ENCODE data around the gene CCNB2.
"Not testable (repeated sequence)": the region's sequence is repeated elsewhere in the genome, so short reads cannot be mapped to it uniquely, and the experiment has no call there.

The CCNB2 gene

GRCh38 chr15:59111251-59111650, 6.3 kb downstream of the CCNB2 start:
- H3K9ac ChIP-seq (ENCODE audit: low read depth, low read length), result no peak overlapping the region
- H3K4me3 ChIP-seq (ENCODE audit: low read length), result no peak overlapping the region
- peaks cover 48% of the 10 kb centered on the region for H3K36me3 ChIP-seq (ENCODE audit: insufficient read depth, low read length)
- H3K27me3 ChIP-seq (ENCODE audit: control insufficient read depth, insufficient read depth, low read length), result no peaks in the 10 kb centered on the region
- H3K9me3 ChIP-seq (replicated peaks; ENCODE audit: low read length), result no peaks in the 10 kb centered on the region
- no peak overlapping the region for H3K4me2 ChIP-seq (ENCODE audit: low read length)
- peaks cover 3% of the 10 kb centered on the region for H3K4me1 ChIP-seq (ENCODE audit: control insufficient read depth, insufficient read depth, low read length)

- H3K4me3 ChIP-seq (ENCODE audit: low read length), result no peak overlapping the region
- no peaks in the 10 kb centered on the region for H3K27me3 ChIP-seq (ENCODE audit: control insufficient read depth, insufficient read depth, low read length)
- H3K36me3 ChIP-seq (ENCODE audit: insufficient read depth, low read length), result peaks cover 60% of the 10 kb centered on the region
- no peaks in the 10 kb centered on the region for H3K9me3 ChIP-seq (replicated peaks; ENCODE audit: low read length)
- no peak overlapping the region for H3K9ac ChIP-seq (ENCODE audit: low read depth, low read length)
- no peak overlapping the region for H3K4me2 ChIP-seq (ENCODE audit: low read length)
- H3K4me1 ChIP-seq (ENCODE audit: control insufficient read depth, insufficient read depth, low read length), result no peaks in the 10 kb centered on the region
Measured at GRCh38 chr15:59115047-59115446, 10.1 kb downstream of the CCNB2 start.

- H3K36me3 ChIP-seq (ENCODE audit: insufficient read depth, low read length), result peaks cover 56% of the 10 kb centered on the region
- no peak overlapping the region for H3K9ac ChIP-seq (ENCODE audit: low read depth, low read length)
- H3K4me2 ChIP-seq (ENCODE audit: low read length), result no peak overlapping the region
- H3K4me1 ChIP-seq (ENCODE audit: control insufficient read depth, insufficient read depth, low read length), result no peaks in the 10 kb centered on the region
- no peaks in the 10 kb centered on the region for H3K9me3 ChIP-seq (replicated peaks; ENCODE audit: low read length)
- H3K27me3 ChIP-seq (ENCODE audit: control insufficient read depth, insufficient read depth, low read length), result no peaks in the 10 kb centered on the region
- no peak overlapping the region for H3K4me3 ChIP-seq (ENCODE audit: low read length)
Measured at GRCh38 chr15:59116141-59116540, 11.2 kb downstream of the CCNB2 start.

- H3K9ac ChIP-seq (ENCODE audit: low read depth, low read length), result no peak overlapping the region
- peaks cover 49% of the 10 kb centered on the region for H3K36me3 ChIP-seq (ENCODE audit: insufficient read depth, low read length)
- H3K4me1 ChIP-seq (ENCODE audit: control insufficient read depth, insufficient read depth, low read length), result no peaks in the 10 kb centered on the region
- H3K4me3 ChIP-seq (ENCODE audit: low read length), result no peak overlapping the region
- no peaks in the 10 kb centered on the region for H3K9me3 ChIP-seq (replicated peaks; ENCODE audit: low read length)
- H3K27me3 ChIP-seq (ENCODE audit: control insufficient read depth, insufficient read depth, low read length), result no peaks in the 10 kb centered on the region
- no peak overlapping the region for H3K4me2 ChIP-seq (ENCODE audit: low read length)
Measured at GRCh38 chr15:59116771-59117170, 11.8 kb downstream of the CCNB2 start.

GRCh38 chr15:59119625-59120024, 14.7 kb downstream of the CCNB2 start:
- Histone ChIP-seq H3K4me1 (ENCODE audit: control insufficient read depth, insufficient read depth, low read length) (no peaks in the 10 kb centered on the region), H3K9ac (ENCODE audit: low read depth, low read length) (no peak overlapping the region), H3K9me3 (replicated peaks; ENCODE audit: low read length) (no peaks in the 10 kb centered on the region), H3K4me3 (ENCODE audit: low read length) (no peak overlapping the region), H3K36me3 (ENCODE audit: insufficient read depth, low read length) (peaks cover 41% of the 10 kb centered on the region), H3K4me2 (ENCODE audit: low read length) (no peak overlapping the region), H3K27me3 (ENCODE audit: control insufficient read depth, insufficient read depth, low read length) (no peaks in the 10 kb centered on the region)

GRCh38 chr15:59120937-59121336, 16.0 kb downstream of the CCNB2 start:
- no peaks in the 10 kb centered on the region for H3K4me1 ChIP-seq (ENCODE audit: control insufficient read depth, insufficient read depth, low read length)
- no peak overlapping the region for H3K4me3 ChIP-seq (ENCODE audit: low read length)
- no peaks in the 10 kb centered on the region for H3K9me3 ChIP-seq (replicated peaks; ENCODE audit: low read length)
- H3K36me3 ChIP-seq (ENCODE audit: insufficient read depth, low read length), result peaks cover 43% of the 10 kb centered on the region
- no peak overlapping the region for H3K9ac ChIP-seq (ENCODE audit: low read depth, low read length)
- H3K4me2 ChIP-seq (ENCODE audit: low read length), result no peak overlapping the region
- no peaks in the 10 kb centered on the region for H3K27me3 ChIP-seq (ENCODE audit: control insufficient read depth, insufficient read depth, low read length)

- Histone ChIP-seq H3K9me3 (replicated peaks; ENCODE audit: low read length) (no peaks in the 10 kb centered on the region), H3K4me1 (ENCODE audit: control insufficient read depth, insufficient read depth, low read length) (no peaks in the 10 kb centered on the region), H3K27me3 (ENCODE audit: control insufficient read depth, insufficient read depth, low read length) (no peaks in the 10 kb centered on the region), H3K36me3 (ENCODE audit: insufficient read depth, low read length) (peaks cover 25% of the 10 kb centered on the region), H3K9ac (ENCODE audit: low read depth, low read length) (no peak overlapping the region), H3K4me3 (ENCODE audit: low read length) (no peak overlapping the region), H3K4me2 (ENCODE audit: low read length) (no peak overlapping the region)
Measured at GRCh38 chr15:59124261-59124660, 19.3 kb downstream of the CCNB2 start.

GRCh38 chr15:59125683-59126082, 20.7 kb downstream of the CCNB2 start:
- not testable (repeated sequence) for H3K4me1 ChIP-seq (ENCODE audit: control insufficient read depth, insufficient read depth, low read length); H3K4me2 ChIP-seq (ENCODE audit: low read length); H3K9ac ChIP-seq (ENCODE audit: low read depth, low read length); H3K27me3 ChIP-seq (ENCODE audit: control insufficient read depth, insufficient read depth, low read length); H3K9me3 ChIP-seq (replicated peaks; ENCODE audit: low read length); H3K4me3 ChIP-seq (ENCODE audit: low read length)
- H3K36me3 ChIP-seq (ENCODE audit: insufficient read depth, low read length), result peaks cover 27% of the 10 kb centered on the region

GRCh38 chr15:59127255-59127654, 22.3 kb downstream of the CCNB2 start:
- not testable (repeated sequence) for H3K27me3 ChIP-seq (ENCODE audit: control insufficient read depth, insufficient read depth, low read length); H3K9ac ChIP-seq (ENCODE audit: low read depth, low read length); H3K9me3 ChIP-seq (replicated peaks; ENCODE audit: low read length); H3K4me1 ChIP-seq (ENCODE audit: control insufficient read depth, insufficient read depth, low read length); H3K4me2 ChIP-seq (ENCODE audit: low read length); H3K4me3 ChIP-seq (ENCODE audit: low read length)
- H3K36me3 ChIP-seq (ENCODE audit: insufficient read depth, low read length), result peaks cover 41% of the 10 kb centered on the region

- Histone ChIP-seq H3K4me3 (ENCODE audit: low read length) (no peak overlapping the region), H3K4me2 (ENCODE audit: low read length) (no peak overlapping the region), H3K9me3 (replicated peaks; ENCODE audit: low read length) (peaks cover 6% of the 10 kb centered on the region), H3K9ac (ENCODE audit: low read depth, low read length) (no peak overlapping the region), H3K4me1 (ENCODE audit: control insufficient read depth, insufficient read depth, low read length) (no peaks in the 10 kb centered on the region), H3K36me3 (ENCODE audit: insufficient read depth, low read length) (peaks cover 63% of the 10 kb centered on the region), H3K27me3 (ENCODE audit: control insufficient read depth, insufficient read depth, low read length) (no peaks in the 10 kb centered on the region)
Measured at GRCh38 chr15:59131456-59131855, 26.5 kb downstream of the CCNB2 start.

GRCh38 chr15:59131969-59132562, 27.1 kb downstream of the CCNB2 start:
- H3K4me2 ChIP-seq (ENCODE audit: low read length), result no peak overlapping the region
- H3K4me3 ChIP-seq (ENCODE audit: low read length), result no peak overlapping the region
- H3K4me1 ChIP-seq (ENCODE audit: control insufficient read depth, insufficient read depth, low read length), result no peaks in the 10 kb centered on the region
- peaks cover 6% of the 10 kb centered on the region for H3K9me3 ChIP-seq (replicated peaks; ENCODE audit: low read length)
- peaks cover 69% of the 10 kb centered on the region for H3K36me3 ChIP-seq (ENCODE audit: insufficient read depth, low read length)
- H3K27me3 ChIP-seq (ENCODE audit: control insufficient read depth, insufficient read depth, low read length), result no peaks in the 10 kb centered on the region
- H3K9ac ChIP-seq (ENCODE audit: low read depth, low read length), result no peak overlapping the region

- Histone ChIP-seq H3K4me1 (ENCODE audit: control insufficient read depth, insufficient read depth, low read length) (no peaks in the 10 kb centered on the region), H3K9ac (ENCODE audit: low read depth, low read length) (no peak overlapping the region), H3K27me3 (ENCODE audit: control insufficient read depth, insufficient read depth, low read length) (no peaks in the 10 kb centered on the region), H3K4me2 (ENCODE audit: low read length) (no peak overlapping the region), H3K4me3 (ENCODE audit: low read length) (no peak overlapping the region), H3K9me3 (replicated peaks; ENCODE audit: low read length) (peaks cover 6% of the 10 kb centered on the region), H3K36me3 (ENCODE audit: insufficient read depth, low read length) (peaks cover 85% of the 10 kb centered on the region)
Measured at GRCh38 chr15:59133929-59134427, 29.0 kb downstream of the CCNB2 start.

All from skeletal muscle satellite cell (primary cell).